Measurements from ENCODE around the gene NES. TPM values are rescaled to one million over a fixed set of nuclear protein-coding genes. Genes with fewer than 3 reads are reported as not detected.

The NES gene
- total and polyA plus RNA-seq, 2 experiments from 2014 or later: 2.2 to 15.0 TPM

DNA sequence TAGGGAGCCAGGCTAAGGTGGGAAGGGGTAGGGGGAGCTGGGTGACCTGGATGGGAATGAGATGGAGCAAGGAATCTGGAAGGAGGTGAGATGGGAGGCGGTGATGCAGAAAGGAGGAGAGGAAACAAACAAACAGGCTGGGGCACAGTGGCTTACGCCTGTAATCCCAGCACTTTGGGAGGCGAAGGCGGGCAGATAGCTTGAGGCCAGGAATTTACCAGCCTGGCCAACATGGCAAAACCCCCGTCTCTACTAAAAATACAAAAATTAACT is 17.4 kb upstream of the NES start:
- Histone ChIP-seq H3K27me3 (replicated peaks; ENCODE audit: insufficient read depth) (no peaks in the 10 kb centered on the region), H3K9me3 (ENCODE audit: low read depth) (no peaks in the 10 kb centered on the region), H3K36me3 (ENCODE audit: low read depth) (no peaks in the 10 kb centered on the region), H3K79me2 (ENCODE audit: insufficient read depth) (no peaks in the 10 kb centered on the region), H3K9me2 (ENCODE audit: insufficient read depth) (no peaks in the 10 kb centered on the region), H3K4me3 (no peak overlapping the region), H3K4me2 (ENCODE audit: unreplicated experiment) (no peak overlapping the region), H3K27ac (no peak overlapping the region), H3K4me1 (ENCODE audit: insufficient read depth) (peaks cover 11% of the 10 kb centered on the region), H2AFZ (no peak overlapping the region; the same call in 1 of the 2 replicates), H3F3A (ENCODE audit: insufficient read depth) (no peaks in the 10 kb centered on the region), H3K9ac (no peak overlapping the region), H4K20me1 (ENCODE audit: insufficient read depth) (no peaks in the 10 kb centered on the region)
- in situ Hi-C loops (cut with MboI): no loop called here
- WGBS, 2 experiments (ENCODE audit: low coverage in 1 of 2, low lambda C conversion rate in 2 of 2, missing lambda C conversion rate in 2 of 2): 91 to 97% methylated on average over 5 of the region's 5 CpGs
- DNase-seq: no peak
- TF ChIP-seq EZH2 (IDR thresholded peaks at IDR 0.05; ENCODE audit: insufficient read depth, poor library complexity, severe bottlenecking): no peak

DNA sequence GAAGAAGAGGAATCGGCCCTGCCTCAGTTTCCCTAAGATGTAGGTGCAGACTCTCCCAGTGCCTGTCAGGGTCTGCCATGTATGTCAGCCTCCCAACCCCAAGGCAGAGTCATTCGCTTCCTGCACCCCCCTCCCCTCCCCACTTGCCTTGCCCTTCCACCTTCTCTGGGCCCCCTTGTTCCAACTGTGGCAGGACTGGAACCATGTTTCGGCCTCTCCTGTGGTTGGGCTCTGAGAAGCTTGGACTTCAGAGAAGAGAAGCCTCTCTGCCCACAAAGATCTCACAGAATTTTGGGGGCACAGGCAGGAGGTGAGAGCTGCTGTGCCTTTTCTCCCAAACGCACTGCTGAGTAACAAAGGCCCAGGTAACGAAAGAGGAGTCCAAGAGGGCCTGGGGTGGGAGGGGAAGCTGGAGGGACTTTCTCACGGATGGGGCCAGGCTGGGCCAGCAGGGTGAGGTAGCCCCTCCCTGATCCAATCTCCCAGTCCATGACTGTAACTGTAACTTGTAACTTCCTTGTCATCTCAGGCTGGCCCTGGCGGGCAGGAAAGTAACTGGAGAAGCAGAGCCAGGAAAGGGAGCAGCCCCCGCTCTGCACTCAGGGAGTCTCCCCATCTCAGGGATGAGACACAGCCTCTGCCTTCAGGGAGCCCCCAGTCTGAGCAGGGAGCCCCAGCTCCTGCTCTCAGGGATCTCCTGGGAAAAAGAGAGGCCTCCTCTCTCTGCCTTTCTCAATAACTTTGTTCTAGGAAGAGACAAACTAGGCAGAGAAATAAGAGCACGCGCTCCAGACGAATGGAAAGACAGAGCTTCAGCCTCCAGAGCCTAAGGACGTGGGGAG is 16.9 kb upstream of the NES start:
- Histone ChIP-seq H3K27ac (no peak overlapping the region), H3F3A (ENCODE audit: insufficient read depth) (no peaks in the 10 kb centered on the region), H3K4me2 (ENCODE audit: unreplicated experiment) (no peak overlapping the region), H3K4me3 (no peak overlapping the region), H3K4me1 (ENCODE audit: insufficient read depth) (peaks cover 14% of the 10 kb centered on the region), H3K79me2 (ENCODE audit: insufficient read depth) (no peaks in the 10 kb centered on the region), H3K9me3 (ENCODE audit: low read depth) (no peaks in the 10 kb centered on the region), H3K27me3 (replicated peaks; ENCODE audit: insufficient read depth) (no peaks in the 10 kb centered on the region), H3K9me2 (ENCODE audit: insufficient read depth) (no peaks in the 10 kb centered on the region), H3K36me3 (ENCODE audit: low read depth) (no peaks in the 10 kb centered on the region), H4K20me1 (ENCODE audit: insufficient read depth) (no peaks in the 10 kb centered on the region), H2AFZ (peak overlapping the region; percentile 39; the same call in 1 of the 2 replicates), H3K9ac (no peak overlapping the region)
- WGBS, 2 experiments (ENCODE audit: low coverage in 1 of 2, low lambda C conversion rate in 2 of 2, missing lambda C conversion rate in 2 of 2): 69 to 72% methylated on average over 12 of the region's 12 CpGs
- DNase-seq: peak; percentile 21
- TF ChIP-seq EZH2 (IDR thresholded peaks at IDR 0.05; ENCODE audit: insufficient read depth, poor library complexity, severe bottlenecking): no peak
- TF ChIP-seq EZH2phosphoT487 (IDR thresholded peaks at IDR 0.05; ENCODE audit: insufficient read depth, low read depth): no peak
- in situ Hi-C loops (cut with MboI): no loop called here

DNA sequence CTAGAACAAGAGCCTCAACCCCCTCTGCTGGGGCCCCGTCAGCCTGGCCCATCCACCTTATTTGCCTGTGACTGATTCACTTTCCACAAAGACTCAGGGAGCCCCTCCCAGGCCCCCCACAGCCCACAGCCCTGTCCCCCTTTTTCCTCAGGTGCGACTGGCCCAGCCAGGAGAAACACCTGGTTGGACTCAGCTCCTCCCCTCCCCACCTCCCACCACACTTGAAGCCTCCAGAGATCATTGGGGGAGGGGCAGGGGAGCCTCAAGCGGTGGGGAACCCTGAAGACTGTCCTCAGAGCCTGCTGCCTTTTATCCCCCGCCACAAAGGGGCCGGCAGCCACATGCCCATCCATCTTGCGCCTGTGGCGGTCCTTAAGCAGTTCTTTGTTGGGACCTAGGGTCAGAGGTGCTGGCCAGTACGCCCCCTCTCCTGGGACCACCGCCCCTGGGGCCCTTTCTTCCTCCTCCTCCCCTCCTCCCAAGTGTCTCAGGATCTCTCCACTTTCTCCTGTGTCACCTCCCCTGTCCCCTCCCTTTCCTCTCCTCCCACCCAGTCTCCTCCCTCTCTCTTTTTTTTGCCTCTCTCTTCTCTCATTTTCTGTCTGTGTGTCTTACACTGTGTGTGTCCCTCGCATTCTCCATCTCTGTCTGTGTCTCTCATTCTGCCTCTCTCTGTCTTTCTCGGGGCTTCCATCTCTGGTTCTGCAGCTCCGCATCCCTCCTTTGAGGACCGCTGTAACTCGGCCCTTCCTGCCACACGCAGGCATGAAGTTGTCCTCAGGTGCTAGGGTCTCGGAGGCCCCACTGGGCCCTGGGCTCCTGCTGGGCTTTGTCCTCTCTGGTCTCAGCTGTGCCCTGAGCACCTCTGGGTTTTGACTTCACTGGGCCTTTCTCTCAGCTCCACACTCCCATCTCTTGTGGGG is 16.0 kb upstream of the NES start:
- Histone ChIP-seq H3K4me1 (ENCODE audit: insufficient read depth) (peaks cover 14% of the 10 kb centered on the region), H3F3A (ENCODE audit: insufficient read depth) (no peaks in the 10 kb centered on the region), H3K27ac (no peak overlapping the region), H2AFZ (no peak overlapping the region), H3K9me3 (ENCODE audit: low read depth) (no peaks in the 10 kb centered on the region), H3K9me2 (ENCODE audit: insufficient read depth) (no peaks in the 10 kb centered on the region), H3K36me3 (ENCODE audit: low read depth) (no peaks in the 10 kb centered on the region), H3K79me2 (ENCODE audit: insufficient read depth) (no peaks in the 10 kb centered on the region), H3K4me2 (ENCODE audit: unreplicated experiment) (no peak overlapping the region), H4K20me1 (ENCODE audit: insufficient read depth) (no peaks in the 10 kb centered on the region), H3K4me3 (no peak overlapping the region), H3K9ac (no peak overlapping the region), H3K27me3 (replicated peaks; ENCODE audit: insufficient read depth) (no peaks in the 10 kb centered on the region)
- TF ChIP-seq EZH2phosphoT487 (IDR thresholded peaks at IDR 0.05; ENCODE audit: insufficient read depth, low read depth) (no peak), EZH2 (IDR thresholded peaks at IDR 0.05; ENCODE audit: insufficient read depth, poor library complexity, severe bottlenecking) (no peak)
- in situ Hi-C loops (cut with MboI): no loop called here
- WGBS, 2 experiments (ENCODE audit: low coverage in 1 of 2, low lambda C conversion rate in 2 of 2, missing lambda C conversion rate in 2 of 2): 78 to 83% methylated on average over 7 to 15 of the region's 16 CpGs
- no peak for DNase-seq

GRCh38 chr1:156692441-156692924 is 15.3 kb upstream of the NES start:
- Histone ChIP-seq H3K9me3 (ENCODE audit: low read depth) (no peaks in the 10 kb centered on the region), H3K27me3 (replicated peaks; ENCODE audit: insufficient read depth) (no peaks in the 10 kb centered on the region), H3K4me2 (ENCODE audit: unreplicated experiment) (no peak overlapping the region), H3K9ac (no peak overlapping the region), H2AFZ (no peak overlapping the region), H3K79me2 (ENCODE audit: insufficient read depth) (no peaks in the 10 kb centered on the region), H3F3A (ENCODE audit: insufficient read depth) (no peaks in the 10 kb centered on the region), H3K36me3 (ENCODE audit: low read depth) (no peaks in the 10 kb centered on the region), H3K4me1 (ENCODE audit: insufficient read depth) (peaks cover 14% of the 10 kb centered on the region), H4K20me1 (ENCODE audit: insufficient read depth) (no peaks in the 10 kb centered on the region), H3K9me2 (ENCODE audit: insufficient read depth) (no peaks in the 10 kb centered on the region), H3K27ac (no peak overlapping the region), H3K4me3 (no peak overlapping the region)
- no peak for TF ChIP-seq EZH2phosphoT487 (IDR thresholded peaks at IDR 0.05; ENCODE audit: insufficient read depth, low read depth)
- no peak for TF ChIP-seq EZH2 (IDR thresholded peaks at IDR 0.05; ENCODE audit: insufficient read depth, poor library complexity, severe bottlenecking)
- WGBS, 2 experiments (ENCODE audit: low coverage in 1 of 2, low lambda C conversion rate in 2 of 2, missing lambda C conversion rate in 2 of 2): 53 to 58% methylated on average over 10 to 13 of the region's 13 CpGs
- in situ Hi-C loops (cut with MboI): no loop called here
- no peak for DNase-seq
